ENCODE data around the gene GPR160. TPM values are rescaled to one million over a fixed set of nuclear protein-coding genes. Genes with fewer than 3 reads are reported as not detected.

The GPR160 gene
- total RNA-seq, 1 donor, result 19.9 TPM

Other genes starting within 250 kb of the GPR160 start
- not detected for gene LRRIQ4, start 225.1 kb upstream of the GPR160 start, total RNA-seq
- 0.73 TPM for gene LRRC34, start 225.1 kb upstream of the GPR160 start, total RNA-seq
- gene LRRC31, start 168.1 kb upstream of the GPR160 start, total RNA-seq, result not detected
- gene SAMD7, start 126.4 kb upstream of the GPR160 start, total RNA-seq, result not detected
- 63.8 TPM for gene SEC62, start 71.2 kb upstream of the GPR160 start, total RNA-seq
- 152 TPM for gene PHC3, start 143.7 kb downstream of the GPR160 start, total RNA-seq
- gene PRKCI, start 184.4 kb downstream of the GPR160 start, total RNA-seq, result 20.0 TPM

Data from mononuclear cell (primary cell).